ENCODE results near the gene LIN9. TPM values are rescaled to one million over a fixed set of nuclear protein-coding genes. Genes with fewer than 3 reads are reported as not detected.

LIN9 gene
- total and polyA plus RNA-seq, 2 experiments from 2014 or later, result 11.8 to 16.9 TPM

DNA sequence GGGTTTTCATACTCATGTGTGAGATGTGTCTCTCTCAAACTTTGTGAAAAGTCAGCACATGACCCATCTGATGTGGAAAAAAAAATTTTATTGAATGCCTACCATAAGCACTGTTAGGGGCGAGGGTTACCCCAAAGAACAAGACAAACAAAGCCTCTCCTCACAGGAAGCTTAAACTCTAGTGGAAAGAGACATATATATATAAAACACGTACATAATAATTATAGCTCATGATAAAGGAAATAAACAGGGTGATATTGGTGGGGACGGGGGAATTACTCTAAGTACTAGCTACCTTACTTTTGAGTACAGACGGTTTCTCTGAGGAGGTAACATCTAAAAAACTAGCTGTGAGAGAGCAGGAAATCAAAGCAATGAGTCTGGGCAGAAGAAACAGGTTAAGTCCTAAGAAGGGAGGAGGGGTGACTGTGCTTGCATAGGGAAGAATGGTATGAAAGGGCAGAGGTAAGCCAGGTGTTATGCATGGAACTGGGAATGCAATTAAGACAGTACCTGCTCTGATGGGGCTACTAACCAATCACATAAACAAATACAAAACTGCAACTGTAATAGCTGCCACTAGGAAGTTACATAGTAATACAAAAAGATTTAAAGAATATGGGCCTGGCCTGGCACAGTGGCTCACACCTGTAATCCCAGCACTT lies 4.5 kb downstream of the LIN9 start:
- H3K36me3 ChIP-seq (ENCODE audit: insufficient read depth), result no peaks in the 10 kb centered on the region
- Mint-ChIP-seq H3K27ac (peak overlapping the region; percentile 50), H3K9me3 (no peaks in the 10 kb centered on the region), H3K4me1 (peaks cover 34% of the 10 kb centered on the region), H3K4me3 (peak overlapping the region; percentile 33), H3K27me3 (ENCODE audit: insufficient read depth, low read depth, poor library complexity) (peaks cover 5% of the 10 kb centered on the region), H3K36me3 (ENCODE audit: low read depth) (peaks cover 2% of the 10 kb centered on the region; the same call in 1 of the 3 replicates)
- H3F3A ChIP-seq (replicated peaks; ENCODE audit: low read depth), result no peaks in the 10 kb centered on the region
- peak overlapping the region; percentile 41 for H3K4me2 ChIP-seq
- H3K4me3 ChIP-seq, result no peak overlapping the region
- peak; percentile 41 for ATAC-seq
- peaks cover 43% of the 10 kb centered on the region for H3K4me1 ChIP-seq (ENCODE audit: insufficient read depth)
- no peaks in the 10 kb centered on the region for H3K27me3 ChIP-seq (ENCODE audit: insufficient read depth)
- peak overlapping the region; percentile 63; the same call in 1 of the 2 replicates for H3K27ac ChIP-seq (ENCODE audit: low read depth)
- no peak overlapping the region for H2AFZ ChIP-seq
- TF ChIP-seq CREB1 (CRISPR knock-in tag; IDR thresholded peaks at IDR 0.05; ENCODE audit: low read depth) (no peak), EZH2phosphoT487 (IDR thresholded peaks at IDR 0.05; ENCODE audit: unreplicated experiment) (no peak), ZNF114 (CRISPR knock-in tag; IDR thresholded peaks at IDR 0.05) (no peak), STAT1 (IDR thresholded peaks at IDR 0.05; ENCODE audit: unreplicated experiment) (no peak), ZNF331 (CRISPR knock-in tag; IDR thresholded peaks at IDR 0.05; ENCODE audit: low read depth) (no peak), POLR2AphosphoS5 (IDR thresholded peaks at IDR 0.05; ENCODE audit: low read depth) (no peak), JUNB (IDR thresholded peaks at IDR 0.05; ENCODE audit: unreplicated experiment) (no peak)
- TF ChIP-seq, protein P1, sequence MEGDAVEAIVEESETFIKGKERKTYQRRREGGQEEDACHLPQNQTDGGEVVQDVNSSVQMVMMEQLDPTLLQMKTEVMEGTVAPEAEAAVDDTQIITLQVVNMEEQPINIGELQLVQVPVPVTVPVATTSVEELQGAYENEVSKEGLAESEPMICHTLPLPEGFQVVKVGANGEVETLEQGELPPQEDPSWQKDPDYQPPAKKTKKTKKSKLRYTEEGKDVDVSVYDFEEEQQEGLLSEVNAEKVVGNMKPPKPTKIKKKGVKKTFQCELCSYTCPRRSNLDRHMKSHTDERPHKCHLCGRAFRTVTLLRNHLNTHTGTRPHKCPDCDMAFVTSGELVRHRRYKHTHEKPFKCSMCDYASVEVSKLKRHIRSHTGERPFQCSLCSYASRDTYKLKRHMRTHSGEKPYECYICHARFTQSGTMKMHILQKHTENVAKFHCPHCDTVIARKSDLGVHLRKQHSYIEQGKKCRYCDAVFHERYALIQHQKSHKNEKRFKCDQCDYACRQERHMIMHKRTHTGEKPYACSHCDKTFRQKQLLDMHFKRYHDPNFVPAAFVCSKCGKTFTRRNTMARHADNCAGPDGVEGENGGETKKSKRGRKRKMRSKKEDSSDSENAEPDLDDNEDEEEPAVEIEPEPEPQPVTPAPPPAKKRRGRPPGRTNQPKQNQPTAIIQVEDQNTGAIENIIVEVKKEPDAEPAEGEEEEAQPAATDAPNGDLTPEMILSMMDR (conservative IDR thresholded peaks at IDR 0.05; ENCODE audit: low read depth in 2 of 2), result 0 out of 4 replicates have a peak, but pooled peaks of 1 of the 2 experiments have one; percentile 10
- H4K20me1 ChIP-seq (replicated peaks; ENCODE audit: insufficient read depth), result peaks cover 19% of the 10 kb centered on the region
- H3K9me2 ChIP-seq (ENCODE audit: insufficient read depth), result no peaks in the 10 kb centered on the region
- peak; percentile 74 for DNase-seq (ENCODE audit: low spot score)
- peaks cover 83% of the 10 kb centered on the region for H3K79me2 ChIP-seq (replicated peaks; ENCODE audit: insufficient read depth)

DNA sequence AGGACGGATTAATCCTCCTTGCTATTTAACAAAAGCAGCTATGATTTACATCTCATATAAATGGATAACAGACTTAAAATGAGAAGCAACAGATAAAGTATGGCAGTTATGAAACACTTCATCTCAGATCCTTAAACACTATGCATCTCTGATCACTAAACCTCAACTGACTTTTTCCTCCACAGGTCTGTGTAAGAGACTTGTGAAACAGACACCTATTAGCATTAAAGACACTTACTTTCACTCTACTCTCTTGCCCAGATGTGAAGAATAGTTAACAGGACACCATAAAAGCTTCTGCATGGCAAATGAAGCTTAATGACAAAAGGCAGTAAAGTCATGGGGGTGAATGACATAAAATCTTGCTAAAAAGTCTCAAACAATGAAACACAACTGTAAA lies 6.2 kb downstream of the LIN9 start:
- no peak for DNase-seq (ENCODE audit: low spot score)
- ATAC-seq, result no peak
- H3K27ac Mint-ChIP-seq, result no peak overlapping the region
- TF ChIP-seq, protein P2, sequence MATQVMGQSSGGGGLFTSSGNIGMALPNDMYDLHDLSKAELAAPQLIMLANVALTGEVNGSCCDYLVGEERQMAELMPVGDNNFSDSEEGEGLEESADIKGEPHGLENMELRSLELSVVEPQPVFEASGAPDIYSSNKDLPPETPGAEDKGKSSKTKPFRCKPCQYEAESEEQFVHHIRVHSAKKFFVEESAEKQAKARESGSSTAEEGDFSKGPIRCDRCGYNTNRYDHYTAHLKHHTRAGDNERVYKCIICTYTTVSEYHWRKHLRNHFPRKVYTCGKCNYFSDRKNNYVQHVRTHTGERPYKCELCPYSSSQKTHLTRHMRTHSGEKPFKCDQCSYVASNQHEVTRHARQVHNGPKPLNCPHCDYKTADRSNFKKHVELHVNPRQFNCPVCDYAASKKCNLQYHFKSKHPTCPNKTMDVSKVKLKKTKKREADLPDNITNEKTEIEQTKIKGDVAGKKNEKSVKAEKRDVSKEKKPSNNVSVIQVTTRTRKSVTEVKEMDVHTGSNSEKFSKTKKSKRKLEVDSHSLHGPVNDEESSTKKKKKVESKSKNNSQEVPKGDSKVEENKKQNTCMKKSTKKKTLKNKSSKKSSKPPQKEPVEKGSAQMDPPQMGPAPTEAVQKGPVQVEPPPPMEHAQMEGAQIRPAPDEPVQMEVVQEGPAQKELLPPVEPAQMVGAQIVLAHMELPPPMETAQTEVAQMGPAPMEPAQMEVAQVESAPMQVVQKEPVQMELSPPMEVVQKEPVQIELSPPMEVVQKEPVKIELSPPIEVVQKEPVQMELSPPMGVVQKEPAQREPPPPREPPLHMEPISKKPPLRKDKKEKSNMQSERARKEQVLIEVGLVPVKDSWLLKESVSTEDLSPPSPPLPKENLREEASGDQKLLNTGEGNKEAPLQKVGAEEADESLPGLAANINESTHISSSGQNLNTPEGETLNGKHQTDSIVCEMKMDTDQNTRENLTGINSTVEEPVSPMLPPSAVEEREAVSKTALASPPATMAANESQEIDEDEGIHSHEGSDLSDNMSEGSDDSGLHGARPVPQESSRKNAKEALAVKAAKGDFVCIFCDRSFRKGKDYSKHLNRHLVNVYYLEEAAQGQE (IDR thresholded peaks at IDR 0.05; ENCODE audit: unreplicated experiment), result no peak
- no peak for TF ChIP-seq ZNF114 (CRISPR knock-in tag; IDR thresholded peaks at IDR 0.05)
- TF ChIP-seq NANOG (IDR thresholded peaks at IDR 0.05; ENCODE audit: borderline replicate concordance), result no peak
- TF ChIP-seq, protein P3, sequence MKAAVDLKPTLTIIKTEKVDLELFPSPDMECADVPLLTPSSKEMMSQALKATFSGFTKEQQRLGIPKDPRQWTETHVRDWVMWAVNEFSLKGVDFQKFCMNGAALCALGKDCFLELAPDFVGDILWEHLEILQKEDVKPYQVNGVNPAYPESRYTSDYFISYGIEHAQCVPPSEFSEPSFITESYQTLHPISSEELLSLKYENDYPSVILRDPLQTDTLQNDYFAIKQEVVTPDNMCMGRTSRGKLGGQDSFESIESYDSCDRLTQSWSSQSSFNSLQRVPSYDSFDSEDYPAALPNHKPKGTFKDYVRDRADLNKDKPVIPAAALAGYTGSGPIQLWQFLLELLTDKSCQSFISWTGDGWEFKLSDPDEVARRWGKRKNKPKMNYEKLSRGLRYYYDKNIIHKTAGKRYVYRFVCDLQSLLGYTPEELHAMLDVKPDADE (IDR thresholded peaks at IDR 0.05), result no peak
- TF ChIP-seq EZH2phosphoT487 (IDR thresholded peaks at IDR 0.05; ENCODE audit: unreplicated experiment), result no peak
- TF ChIP-seq EZH2 (IDR thresholded peaks at IDR 0.05; ENCODE audit: low read depth, unreplicated experiment), result no peak
- no peak for TF ChIP-seq CREB1 (CRISPR knock-in tag; IDR thresholded peaks at IDR 0.05; ENCODE audit: low read depth)

More for the DNA sequence above, 6.2 kb downstream of the LIN9 start:
- no peaks in the 10 kb centered on the region for H3K9me3 Mint-ChIP-seq
- peaks cover 5% of the 10 kb centered on the region for H3K27me3 Mint-ChIP-seq (ENCODE audit: insufficient read depth, low read depth, poor library complexity)
- Histone ChIP-seq H3K79me2 (replicated peaks; ENCODE audit: insufficient read depth) (peaks cover 75% of the 10 kb centered on the region), H3K36me3 (ENCODE audit: insufficient read depth) (peaks cover 10% of the 10 kb centered on the region; the same call in 1 of the 2 replicates), H3F3A (replicated peaks; ENCODE audit: low read depth) (no peaks in the 10 kb centered on the region), H3K4me3 (no peak overlapping the region), H3K9me2 (ENCODE audit: insufficient read depth) (no peaks in the 10 kb centered on the region), H3K27me3 (ENCODE audit: insufficient read depth) (no peaks in the 10 kb centered on the region), H4K20me1 (replicated peaks; ENCODE audit: insufficient read depth) (peaks cover 19% of the 10 kb centered on the region), H3K4me1 (ENCODE audit: insufficient read depth) (peaks cover 38% of the 10 kb centered on the region), H2AFZ (no peak overlapping the region), H3K4me2 (no peak overlapping the region; the same call in 1 of the 2 replicates), H3K27ac (ENCODE audit: low read depth) (no peak overlapping the region)
- H3K4me1 Mint-ChIP-seq, result peaks cover 33% of the 10 kb centered on the region
- H3K36me3 Mint-ChIP-seq (ENCODE audit: low read depth), result peaks cover 16% of the 10 kb centered on the region
- H3K4me3 Mint-ChIP-seq, result no peak overlapping the region

Data from GM23338 (cell line).